Erythroblast (primary cell): ENCODE data around the gene TNFRSF25.

ENCODE experiments used
- GATA1 ChIP-seq: IDR thresholded peaks from 2 replicates; pipeline ENCODE4 v1.6.1; 2011; ENCODE audit warnings: low read depth, mild to moderate bottlenecking, control low read depth, low read length, moderate library complexity
- POLR2A ChIP-seq: IDR thresholded peaks from 2 replicates; pipeline ENCODE4 v1.6.1; 2011; ENCODE audit warnings: mild to moderate bottlenecking, low read length

- TF ChIP-seq POLR2A (no peak), GATA1 (no peak)
These were observed 40.3 kb downstream of the TNFRSF25 start for GRCh38 chr1:6425658-6426057.
